Skin epidermis (tissue), 12 donors: ENCODE results near the gene DPP4.

Experiments used
- H3K27ac ChIP-seq, 21 experiments: fragments of 200-600 bp; sonication (generic) in 11 of 21; one replicate each; pipeline ENCODE4 v1.5.0; 2020; ENCODE audit warnings: mild to moderate bottlenecking in 3 of 21, inconsistent platforms in 2 of 21, moderate library complexity in 2 of 21
- H3K4me3 ChIP-seq, 7 experiments: fragments of 200-600 bp; sonication (generic) in 2 of 7; one replicate each; pipeline ENCODE4 v1.5.0; 2020; ENCODE audit warnings: inconsistent platforms in 2 of 7, mild to moderate bottlenecking in 2 of 7, moderate library complexity in 1 of 7

The DPP4 gene

DNA sequence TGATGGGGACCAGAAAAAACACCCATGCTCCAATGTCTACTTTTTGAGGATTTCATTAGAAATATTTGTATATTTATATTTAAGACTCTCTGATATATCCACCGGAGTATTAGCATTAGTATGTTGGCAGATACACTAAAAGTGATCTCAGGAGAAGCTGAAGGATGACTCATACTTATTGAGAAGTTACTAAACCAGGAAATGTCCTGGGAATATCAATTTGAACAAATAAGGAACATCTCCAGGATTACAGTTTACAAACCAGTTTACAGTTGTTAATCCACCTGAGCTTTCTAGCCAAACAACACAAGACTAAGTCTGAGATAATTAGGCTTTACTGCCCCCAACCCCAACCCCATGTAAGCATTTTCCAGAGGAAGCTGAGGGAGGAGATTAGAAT is 16.1 kb upstream of the DPP4 start:
- peak overlapping the region in 12 of 21 experiments; percentile 10 to 80 (median 50) for H3K27ac ChIP-seq
- no peak overlapping the region for H3K4me3 ChIP-seq

DNA sequence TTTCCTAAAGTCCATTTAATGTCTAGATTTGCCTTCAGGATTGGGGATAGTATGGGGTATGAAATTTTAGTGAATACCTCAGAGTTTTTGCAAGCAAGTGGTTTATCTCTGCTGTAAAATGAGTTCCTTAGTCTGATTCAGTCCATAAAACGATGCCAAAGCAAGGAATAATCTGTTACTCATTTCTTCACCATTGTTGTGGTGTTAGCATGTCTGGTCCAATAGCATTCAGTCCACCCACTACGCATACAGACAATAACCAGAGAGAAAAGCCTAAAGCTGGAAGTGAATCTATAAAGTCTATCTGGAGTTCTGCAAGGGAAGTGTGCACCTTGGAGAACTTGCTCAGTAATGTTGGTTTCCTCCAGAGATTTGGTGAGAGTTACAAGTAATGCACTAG is 12.9 kb upstream of the DPP4 start:
- Histone ChIP-seq H3K27ac (peak overlapping the region in 5 of 21 experiments; percentile 32 to 76 (median 46)), H3K4me3 (no peak overlapping the region)

DNA sequence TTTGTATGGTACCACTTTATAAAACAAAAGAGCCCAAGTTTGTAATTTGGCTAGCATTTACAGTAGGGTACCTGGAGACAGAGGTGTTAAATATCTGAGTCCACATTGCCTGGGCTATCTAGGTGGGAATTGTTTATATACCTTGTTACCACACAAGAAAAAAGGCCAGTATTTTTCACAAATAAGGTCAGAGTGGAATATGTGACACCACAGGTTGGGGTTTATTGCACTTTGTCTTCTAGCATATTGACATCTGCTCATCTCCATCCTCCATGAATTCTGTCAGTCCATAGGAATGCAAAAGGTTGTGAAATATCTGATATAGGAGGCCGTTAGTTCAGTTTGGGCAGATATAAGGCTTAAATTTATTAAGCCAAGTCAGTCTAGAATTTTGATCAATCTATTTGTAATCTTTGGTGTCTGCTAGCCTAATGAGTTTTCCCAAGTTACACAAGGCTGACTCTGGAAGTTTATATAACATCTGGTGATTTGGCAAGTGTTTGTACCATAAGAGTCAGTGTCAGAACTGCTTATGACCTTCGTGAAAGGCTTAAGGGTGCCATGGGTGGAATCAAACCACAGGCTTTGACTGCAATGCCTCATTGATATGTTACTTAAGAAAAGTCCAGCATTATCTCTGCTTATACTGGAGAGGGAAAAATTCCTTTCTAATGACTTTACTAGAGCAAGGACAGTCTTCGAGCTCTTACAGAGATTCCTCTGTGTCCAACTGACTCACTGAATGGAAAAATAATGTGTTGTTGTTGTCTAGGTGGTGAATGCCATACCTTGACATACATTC is 11.3 kb upstream of the DPP4 start:
- Histone ChIP-seq H3K4me3 (no peak overlapping the region), H3K27ac (peak overlapping the region in 4 of 21 experiments; percentile 16 to 76 (median 44))

DNA sequence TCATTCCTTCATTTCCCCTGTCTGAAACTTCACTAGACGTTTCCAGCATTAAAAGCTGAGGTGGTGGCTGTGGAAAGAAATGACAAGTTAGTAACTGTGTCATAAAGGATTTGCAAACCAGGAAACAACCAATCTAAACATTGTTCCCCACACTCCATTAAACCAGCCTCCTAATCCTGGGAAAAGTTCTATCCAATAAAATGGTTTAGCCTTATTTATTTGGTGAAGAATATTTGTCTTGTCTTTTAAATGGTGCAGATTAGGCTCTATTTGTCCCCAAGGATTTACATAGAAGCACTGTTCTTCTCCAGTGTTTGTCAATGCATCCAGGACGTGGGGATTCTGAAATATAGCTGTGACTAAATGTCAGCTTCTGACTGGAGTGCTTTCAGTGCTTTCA is 10.5 kb upstream of the DPP4 start:
- peak overlapping the region in 3 of 21 experiments; percentile 8 to 76 (median 57) for H3K27ac ChIP-seq
- H3K4me3 ChIP-seq = no peak overlapping the region

DNA sequence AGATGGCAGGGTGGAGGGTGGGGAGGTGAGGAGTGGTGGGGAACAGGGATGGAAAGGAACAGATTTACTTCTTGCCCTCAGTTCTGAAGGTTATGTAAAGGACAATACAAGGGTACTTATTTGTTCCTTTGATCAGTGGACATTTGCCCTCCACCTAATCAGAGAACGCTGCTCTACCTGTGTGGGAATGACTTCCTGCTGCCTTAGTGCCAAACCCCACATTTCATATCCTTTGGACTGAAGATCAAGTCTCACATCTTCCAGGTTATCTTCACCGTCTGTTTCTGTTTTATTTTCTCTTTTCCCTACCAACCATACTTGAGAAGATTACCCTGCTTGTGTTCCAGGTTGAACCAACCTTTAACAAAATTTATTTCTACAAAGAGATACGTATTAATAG is 8.7 kb upstream of the DPP4 start:
- no peak overlapping the region for H3K27ac ChIP-seq
- H3K4me3 ChIP-seq = no peak overlapping the region

DNA sequence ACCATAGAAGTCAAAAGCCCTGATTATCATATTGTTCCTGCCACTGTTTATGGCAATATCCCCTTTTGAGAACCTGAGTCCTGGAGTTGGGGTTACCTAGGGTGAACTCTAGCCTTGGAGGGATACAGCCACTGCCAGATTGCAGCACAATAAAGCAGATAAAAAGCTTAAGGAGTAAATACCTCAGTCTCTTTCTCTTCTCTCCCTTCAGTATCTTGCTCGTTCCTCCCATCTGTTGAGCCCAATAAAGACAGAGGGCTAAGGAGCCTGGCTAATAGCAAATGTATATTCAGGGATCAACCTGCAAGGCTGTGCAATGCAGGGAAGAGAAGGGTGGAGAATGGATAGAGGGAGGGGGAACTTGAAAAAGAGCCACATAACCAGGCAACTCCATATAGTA is 8.0 kb upstream of the DPP4 start:
- Histone ChIP-seq H3K27ac (no peak overlapping the region), H3K4me3 (no peak overlapping the region)

DNA sequence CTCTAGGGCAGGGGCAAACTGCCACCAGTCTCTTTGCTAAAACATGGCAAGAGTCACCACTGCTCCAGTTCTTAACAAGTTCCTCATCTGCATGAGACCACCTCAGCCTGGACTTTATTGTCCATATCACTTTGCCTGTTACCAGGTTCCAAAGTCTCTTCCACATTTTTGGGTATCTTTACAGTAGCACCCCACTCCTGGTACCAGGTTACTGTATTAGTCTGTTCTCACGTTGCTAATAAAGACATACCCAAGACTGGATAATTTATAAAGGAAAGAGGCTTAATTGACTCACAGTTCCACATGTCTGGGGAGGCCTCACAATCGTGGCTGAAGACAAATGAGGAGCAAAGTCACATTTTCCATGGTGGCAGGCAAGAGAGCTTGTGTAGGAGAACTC is 5.5 kb upstream of the DPP4 start:
- Histone ChIP-seq H3K27ac (no peak overlapping the region), H3K4me3 (no peak overlapping the region)

DNA sequence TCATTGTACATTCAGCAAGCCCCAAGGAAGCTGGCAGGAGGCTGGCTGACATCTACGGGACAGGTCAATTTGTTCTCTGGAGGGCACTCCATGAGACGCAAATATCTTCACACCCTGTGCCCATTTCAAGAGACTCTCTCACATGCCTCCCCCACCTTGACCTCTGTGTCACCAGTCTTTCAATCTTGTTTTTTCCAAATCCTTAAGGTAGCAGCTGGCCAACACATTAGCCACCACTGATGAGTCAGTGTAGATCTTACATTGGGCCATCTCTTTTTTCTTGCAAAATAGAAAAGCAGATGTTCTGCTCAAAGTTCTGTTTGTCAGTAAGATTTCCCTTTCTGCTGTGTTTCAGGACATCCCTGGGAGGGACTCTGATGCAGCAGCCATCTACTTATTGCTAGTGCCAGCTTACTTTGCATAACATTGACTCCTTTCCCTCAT is 1.7 kb upstream of the DPP4 start:
- H3K27ac ChIP-seq = peak overlapping the region in 3 of 21 experiments; percentile 21 to 97 (median 31)

DNA sequence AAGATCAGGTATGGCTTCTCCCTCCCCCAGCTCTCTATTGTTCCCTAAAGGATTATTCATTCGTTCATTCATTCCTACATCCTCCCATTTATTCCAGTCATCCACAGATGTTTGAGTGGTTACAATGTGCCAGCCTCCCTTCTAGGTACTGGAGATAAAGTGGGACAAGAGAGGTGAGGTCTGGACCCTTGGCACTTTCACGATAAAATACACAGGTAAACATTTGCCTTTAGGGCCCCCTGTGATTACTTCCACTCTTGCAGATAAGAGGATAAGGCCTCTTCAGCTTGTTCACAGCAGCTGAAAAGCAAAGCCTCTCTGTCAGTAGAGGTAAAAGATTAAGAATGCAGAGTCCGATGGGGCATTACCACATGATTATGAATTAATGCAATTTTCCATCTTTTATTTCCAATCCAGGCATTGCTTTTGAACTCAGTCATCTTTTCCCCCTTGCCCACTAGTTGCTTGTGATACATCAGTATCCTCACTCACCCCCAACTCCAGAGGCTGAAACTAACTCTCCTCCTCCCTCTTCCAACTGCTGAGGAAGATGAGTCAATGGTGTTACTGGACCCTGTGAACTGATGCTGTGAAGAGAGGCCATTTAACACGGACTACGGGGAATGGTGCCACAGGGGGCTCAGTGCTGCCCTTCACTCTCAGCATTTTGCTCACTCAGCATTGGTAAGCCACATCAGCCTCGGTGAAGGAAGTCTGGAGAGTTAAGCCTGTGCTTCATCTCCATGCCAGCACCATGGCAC is 1.1 kb upstream of the DPP4 start:
- Histone ChIP-seq H3K27ac (peak overlapping the region in 5 of 21 experiments; percentile 10 to 97 (median 46)), H3K4me3 (no peak overlapping the region)

More for the DNA sequence above, 1.7 kb upstream of the DPP4 start:
- no peak overlapping the region for H3K4me3 ChIP-seq

DNA sequence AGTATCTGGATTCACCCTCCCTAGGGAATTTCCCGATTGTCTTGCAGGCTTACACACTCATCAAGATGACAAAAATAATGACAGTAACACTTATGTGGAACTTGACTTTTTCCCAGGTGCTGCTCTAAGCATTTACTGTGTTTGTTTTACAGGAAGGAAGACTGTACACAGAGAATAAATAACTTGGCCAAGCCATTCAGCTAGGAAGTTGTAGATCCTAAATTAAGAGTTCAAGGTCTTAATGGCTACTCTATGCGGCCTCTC is 549 bp upstream of the DPP4 start:
- peak overlapping the region in 4 of 7 experiments; percentile 41 to 66 (median 58) for H3K4me3 ChIP-seq
- peak overlapping the region in 11 of 21 experiments; percentile 10 to 97 (median 51) for H3K27ac ChIP-seq

DNA sequence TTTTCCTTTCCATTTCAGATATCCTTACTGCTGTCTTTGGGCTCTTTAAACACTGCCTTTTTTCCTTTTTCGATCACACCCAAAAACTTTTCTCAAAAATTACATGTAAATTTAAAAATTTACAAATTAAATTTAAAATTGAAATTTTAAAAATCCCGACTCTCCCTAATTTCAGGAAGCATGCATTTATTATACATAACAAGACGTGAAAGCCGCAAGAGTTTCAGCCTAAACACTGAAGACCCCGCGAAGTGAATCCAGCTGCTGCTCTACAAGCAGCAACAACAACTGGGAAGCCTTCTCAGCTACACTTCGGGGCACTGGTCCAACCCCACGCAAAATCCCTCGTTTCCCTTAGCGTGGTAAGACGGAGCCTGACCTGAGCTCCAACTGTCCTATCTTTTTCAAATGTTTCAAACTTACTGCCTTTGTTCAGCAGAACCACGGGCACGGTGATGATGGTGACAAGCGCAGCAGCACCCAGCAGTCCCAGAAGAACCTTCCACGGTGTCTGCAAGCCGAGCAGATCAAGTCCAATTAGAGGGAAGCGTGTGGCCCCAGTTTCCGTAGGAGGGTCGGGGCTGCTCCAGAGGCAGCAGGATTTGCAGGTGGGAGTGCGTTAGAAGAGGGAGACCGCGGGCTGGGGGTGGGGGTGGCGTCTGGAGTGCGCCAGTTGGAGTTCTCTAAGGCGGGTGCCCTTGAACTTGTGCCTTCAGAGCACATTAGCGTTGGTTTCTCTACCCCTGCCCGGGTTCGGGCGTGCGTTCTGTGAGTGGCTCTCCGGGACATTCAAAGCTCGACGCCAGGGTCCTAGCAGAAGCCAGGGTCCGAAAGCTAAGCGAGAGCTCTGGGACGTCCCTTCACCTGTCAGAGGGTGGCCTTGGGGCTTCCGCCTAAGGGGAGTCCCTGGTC is 783 bp downstream of the DPP4 start:
- Histone ChIP-seq H3K27ac (peak overlapping the region in 19 of 21 experiments; percentile 17 to 97 (median 72)), H3K4me3 (peak overlapping the region; percentile 40 to 66 (median 54))

DNA sequence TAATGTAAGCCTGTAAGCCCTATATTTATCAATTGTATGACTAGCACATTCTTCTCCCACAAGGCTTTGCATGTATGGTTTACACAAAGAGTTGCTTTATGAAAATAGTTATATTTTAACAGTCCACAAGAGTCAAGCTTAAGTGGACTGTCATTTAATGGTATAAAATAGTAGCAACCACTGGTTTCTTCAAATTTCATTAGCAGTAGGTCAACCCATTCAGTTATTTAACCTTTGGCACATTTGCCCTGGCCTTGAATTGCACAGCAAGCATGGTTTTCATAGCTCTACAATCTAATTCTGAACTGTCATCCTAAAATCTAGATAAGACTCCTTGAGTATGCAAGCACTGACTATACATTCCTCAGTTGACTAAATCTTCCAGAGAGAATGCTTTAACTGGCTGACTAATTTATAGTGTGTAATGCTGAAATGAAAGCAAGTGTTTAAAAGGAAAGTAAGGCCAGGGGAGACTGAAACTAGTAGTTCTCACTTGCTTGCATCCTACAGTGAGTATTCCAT is 1.8 kb downstream of the DPP4 start:
- Histone ChIP-seq H3K4me3 (peak overlapping the region in 2 of 7 experiments; percentile 62 to 66), H3K27ac (peak overlapping the region in 1 of 21 experiments; percentile 97)

DNA sequence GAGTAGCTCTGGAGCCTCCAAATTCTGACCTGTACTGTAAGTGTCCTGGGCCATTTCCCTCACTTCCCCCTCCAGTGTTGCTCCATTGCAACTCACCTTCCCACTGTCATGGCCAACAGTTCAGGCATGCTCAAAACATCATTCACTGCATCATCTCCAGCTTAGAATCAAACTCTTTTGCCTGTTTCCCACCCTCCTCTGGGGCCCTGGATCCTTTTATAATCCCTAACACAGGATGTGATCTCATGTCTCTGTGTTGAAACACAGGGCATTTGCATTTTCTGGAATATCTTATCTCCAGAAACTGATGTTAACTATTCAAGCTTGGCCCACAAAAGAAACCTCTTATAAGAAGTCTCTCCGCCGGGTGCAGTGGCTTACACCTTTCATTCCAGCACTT is 3.0 kb downstream of the DPP4 start:
- peak overlapping the region in 1 of 7 experiments; percentile 7 for H3K4me3 ChIP-seq
- peak overlapping the region in 2 of 21 experiments; percentile 8 to 97 for H3K27ac ChIP-seq

DNA sequence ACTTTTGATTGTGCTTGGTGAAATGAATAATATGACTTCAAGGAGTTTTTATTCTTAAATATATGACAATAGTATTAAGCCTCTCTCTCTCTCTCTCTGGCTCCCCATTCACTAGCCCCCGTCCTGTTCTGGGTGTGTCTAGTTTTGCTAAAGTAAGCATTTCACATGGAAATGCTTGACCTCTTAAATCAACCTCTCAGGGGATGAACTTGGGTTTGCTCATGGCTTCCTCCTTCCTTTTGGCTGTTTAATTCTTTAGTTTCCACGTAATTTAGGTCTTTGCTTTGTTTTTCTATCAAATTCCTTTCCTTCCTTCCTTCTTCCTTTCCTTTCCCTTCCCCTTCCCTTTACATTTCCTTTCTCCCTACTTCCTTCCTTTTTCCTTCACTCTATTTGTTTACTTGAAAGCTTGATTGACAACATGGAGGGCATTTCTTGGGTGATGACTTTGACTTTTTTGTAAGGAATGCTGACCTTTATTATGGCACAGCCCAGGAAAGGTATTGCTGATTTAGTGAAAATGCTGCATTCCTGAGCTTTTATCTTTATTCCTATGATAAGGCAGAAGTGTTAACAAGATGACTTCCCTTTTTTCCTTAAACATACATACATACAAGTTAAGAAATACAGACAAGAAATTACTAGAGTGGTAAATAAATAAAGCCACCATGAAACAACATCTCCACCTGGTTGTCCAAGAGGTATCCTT is 3.6 kb downstream of the DPP4 start:
- H3K27ac ChIP-seq = peak overlapping the region in 1 of 21 experiments; percentile 97
- H3K4me3 ChIP-seq = peak overlapping the region in 1 of 7 experiments; percentile 7

DNA sequence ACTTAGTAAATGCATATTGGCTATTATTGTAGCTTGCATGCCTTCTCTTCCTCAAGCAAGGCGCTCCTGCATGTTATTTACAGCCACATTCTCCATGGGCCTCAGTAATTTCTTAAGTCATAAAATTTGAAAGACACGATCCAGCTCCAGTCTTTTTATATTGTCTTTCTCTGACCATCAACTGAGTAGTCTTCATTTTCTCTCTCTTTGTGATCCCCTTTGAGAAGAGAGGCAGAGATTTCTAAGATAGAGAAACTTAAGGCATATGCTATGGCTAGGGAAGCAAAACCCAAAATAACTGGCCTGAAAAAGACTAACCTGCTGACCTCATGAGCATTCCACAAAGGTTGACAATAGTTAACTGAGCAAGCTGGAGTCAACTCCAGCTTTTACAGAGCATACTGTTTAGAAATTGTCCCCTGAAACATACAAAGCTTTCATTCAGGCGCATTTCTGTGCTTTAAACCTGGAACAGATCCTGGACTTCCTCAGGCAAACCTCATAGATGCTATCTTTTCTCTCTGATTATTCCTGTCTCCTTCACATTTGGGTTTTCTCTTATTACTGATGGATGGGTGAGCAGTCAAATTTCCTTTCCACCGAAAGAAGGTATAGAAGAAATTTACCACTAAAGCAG is 4.6 kb downstream of the DPP4 start:
- Histone ChIP-seq H3K4me3 (no peak overlapping the region), H3K27ac (peak overlapping the region in 1 of 21 experiments; percentile 97)

DNA sequence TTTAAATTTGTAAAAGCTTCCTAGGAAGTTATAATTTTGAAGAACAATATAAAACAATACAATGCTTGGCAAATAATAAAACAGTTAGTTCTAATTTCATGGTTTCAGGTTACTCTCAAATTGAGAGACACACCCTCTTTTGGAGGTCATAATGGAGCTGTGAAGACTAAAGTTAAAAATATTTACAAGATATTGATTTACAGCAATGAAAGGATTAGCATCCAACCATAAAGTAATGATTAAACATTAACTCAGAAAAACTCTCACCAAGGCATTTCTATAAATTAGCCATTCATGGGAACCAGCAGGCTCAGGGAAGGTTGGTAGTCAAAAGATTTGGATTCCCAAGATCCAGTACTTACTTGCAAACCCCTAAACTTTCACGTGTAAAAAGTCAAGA is 6.4 kb downstream of the DPP4 start:
- Histone ChIP-seq H3K4me3 (no peak overlapping the region), H3K27ac (peak overlapping the region in 1 of 21 experiments; percentile 73)

DNA sequence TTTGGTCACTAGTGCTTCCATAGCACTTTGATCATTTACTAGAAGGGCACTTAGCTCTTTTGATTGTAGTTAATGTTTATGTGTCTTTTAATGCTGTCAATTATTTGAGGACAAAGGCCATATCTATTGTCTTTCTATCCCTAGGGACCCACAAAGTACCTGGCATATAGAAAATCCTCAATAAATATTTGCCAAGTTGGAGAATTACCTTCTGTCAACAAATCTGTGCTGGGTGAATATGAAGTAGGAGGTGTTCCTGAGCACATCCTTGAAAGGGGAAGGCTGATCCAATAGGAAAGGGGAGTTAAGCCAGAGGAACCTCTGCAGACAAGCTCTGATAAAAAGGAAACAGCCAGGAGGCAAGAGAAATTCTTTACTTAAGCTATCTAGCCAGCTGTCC is 8.2 kb downstream of the DPP4 start:
- no peak overlapping the region for H3K4me3 ChIP-seq
- H3K27ac ChIP-seq = peak overlapping the region in 1 of 21 experiments; percentile 25

DNA sequence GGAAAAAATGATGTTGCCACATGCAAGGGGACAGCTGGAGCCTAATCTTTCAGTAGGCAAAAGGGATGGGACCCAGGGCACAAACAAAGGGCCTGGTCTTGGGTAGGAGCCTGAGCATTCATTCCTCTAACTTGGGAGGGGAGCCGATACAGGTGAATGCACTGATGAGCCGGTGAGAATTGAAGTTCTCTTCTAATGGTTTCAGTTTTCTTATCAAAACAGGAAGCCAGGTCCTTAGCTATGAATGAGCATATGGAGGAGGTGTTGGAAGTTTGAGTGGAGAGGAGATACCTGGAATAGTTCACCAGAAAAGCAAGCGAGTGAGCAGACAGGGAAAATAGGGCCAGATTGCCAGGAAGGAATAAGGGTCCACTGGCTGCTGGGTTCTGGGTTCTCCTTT is 10.1 kb downstream of the DPP4 start:
- Histone ChIP-seq H3K27ac (peak overlapping the region in 2 of 21 experiments; percentile 32 to 44), H3K4me3 (no peak overlapping the region)
